Lung (tissue), 12 donors: ENCODE data around the gene SORL1. TPM values are rescaled to one million over a fixed set of nuclear protein-coding genes. Genes with fewer than 3 reads are reported as not detected.

Source experiments
- ATAC-seq: fragments of 200-7000 bp; cut with Tn5 transposase; one replicate; pipeline ENCODE4 v1.9.1; 2020; ENCODE audit warnings: moderate number of reproducible peaks; ENCODE audit not compliant: insufficient read depth, low FRiP score
- DNase-seq, 3 donors: peaks; one replicate each; pipeline ENCODE4 v3.0.0-alpha.2; 2013 to 2017
- H3K27ac ChIP-seq, 2 donors: one replicate each; pipeline ENCODE4 v1.5.1; 2013; ENCODE audit warnings: mild to moderate bottlenecking in 2 of 2, moderate library complexity in 2 of 2, control low read depth in 1 of 2, inconsistent platforms in 1 of 2, low read depth in 1 of 2, low read length in 1 of 2
- H3K27me3 ChIP-seq, 3 donors: one replicate each; pipeline ENCODE4 v1.5.1; 2013; ENCODE audit warnings: low read length in 2 of 3; ENCODE audit not compliant: control insufficient read depth in 3 of 3, insufficient read depth in 3 of 3
- H3K36me3 ChIP-seq, 4 donors: one replicate each; pipeline ENCODE4 v1.5.1; 2013; ENCODE audit warnings: low read length in 4 of 4, mild to moderate bottlenecking in 1 of 4, moderate library complexity in 1 of 4; ENCODE audit not compliant: control insufficient read depth in 4 of 4, insufficient read depth in 4 of 4
- H3K4me1 ChIP-seq, 5 donors: one replicate each; pipeline ENCODE4 v1.5.1; 2013; ENCODE audit warnings: low read length in 5 of 5, mild to moderate bottlenecking in 2 of 5, moderate library complexity in 1 of 5; ENCODE audit not compliant: control insufficient read depth in 5 of 5, insufficient read depth in 5 of 5
- H3K4me3 ChIP-seq: one replicate; pipeline ENCODE4 v1.5.1; 2013; ENCODE audit warnings: mild to moderate bottlenecking, control low read depth, moderate library complexity
- H3K9ac ChIP-seq, 2 donors: one replicate each; pipeline ENCODE4 v1.5.1; 2013; ENCODE audit warnings: low read length in 2 of 2, control low read depth in 1 of 2; ENCODE audit not compliant: insufficient read depth in 1 of 2
- H3K9me3 ChIP-seq, 4 donors: one replicate each; pipeline ENCODE4 v1.5.1; 2013; ENCODE audit warnings: low read length in 3 of 4, mild to moderate bottlenecking in 1 of 4, moderate library complexity in 1 of 4; ENCODE audit not compliant: control insufficient read depth in 4 of 4, insufficient read depth in 3 of 4
- WGBS, 2 donors: extraction: QIAGEN DNeasy Blood & Tissue Kit; methylation state at CpG; one replicate each; pipeline ENCODE4 v1.1.7; 2013; 5-methylcytosine and 5-hydroxymethylcytosine counted together
- polyA plus RNA-seq, 2 donors: library from polyadenylated mRNA; stranded (reverse); fragments of 200-250 nt; gene quantifications; one replicate each; pipeline ENCODE4 v1.2.1, GENCODE V29; 2013
- total RNA-seq, 2 donors: library from RNA; depleted of rRNA in 1 of 2; stranded (reverse); fragments of >200 nt in 1 of 2; gene quantifications; one replicate each; pipeline ENCODE4 v1.2.1, GENCODE V29; 2014 to 2021
- TF ChIP-seq, protein P1 (sequence below): IDR thresholded peaks from 2 replicates; pipeline ENCODE4 v1.5.1; 2012; ENCODE audit warnings: mild to moderate bottlenecking; ENCODE audit errors: control extremely low read depth, extremely low read depth
- donor health status: control.
- donor health status: control.
- donor health status: Bipolar disorder and iron deficiency.
- donor health status: healthy.
- donor health status: DM: yes; HTN: yes; CAD: no.

The SORL1 gene
- total and polyA plus RNA-seq, 4 donors: 1.9 to 67.0 (median 49.2) TPM

DNA sequence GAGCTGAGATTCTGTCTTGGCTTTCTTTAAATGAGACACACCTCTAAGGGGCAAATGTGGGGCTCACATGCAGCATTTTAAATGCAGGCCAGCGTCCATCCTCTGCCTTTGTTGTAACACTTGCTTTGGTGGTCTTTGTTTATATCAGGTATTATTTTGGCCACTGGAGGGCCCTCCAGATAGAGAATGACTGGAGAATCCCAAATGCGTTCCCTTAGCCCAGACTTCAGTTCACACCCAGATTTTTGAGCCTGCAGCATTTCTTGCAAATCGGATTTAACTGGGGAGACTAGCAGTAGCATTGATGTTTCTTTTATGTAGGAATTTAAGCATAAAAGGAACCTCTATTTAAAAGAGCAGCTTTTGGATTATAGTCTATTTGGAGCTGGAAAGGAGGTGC lies 200.9 kb downstream of the SORL1 start:
- WGBS, 2 donors: 78 to 80% methylated on average over 3 of the region's 3 CpGs
- DNase-seq: peak; percentile 32 to 70 (median 68)

DNA sequence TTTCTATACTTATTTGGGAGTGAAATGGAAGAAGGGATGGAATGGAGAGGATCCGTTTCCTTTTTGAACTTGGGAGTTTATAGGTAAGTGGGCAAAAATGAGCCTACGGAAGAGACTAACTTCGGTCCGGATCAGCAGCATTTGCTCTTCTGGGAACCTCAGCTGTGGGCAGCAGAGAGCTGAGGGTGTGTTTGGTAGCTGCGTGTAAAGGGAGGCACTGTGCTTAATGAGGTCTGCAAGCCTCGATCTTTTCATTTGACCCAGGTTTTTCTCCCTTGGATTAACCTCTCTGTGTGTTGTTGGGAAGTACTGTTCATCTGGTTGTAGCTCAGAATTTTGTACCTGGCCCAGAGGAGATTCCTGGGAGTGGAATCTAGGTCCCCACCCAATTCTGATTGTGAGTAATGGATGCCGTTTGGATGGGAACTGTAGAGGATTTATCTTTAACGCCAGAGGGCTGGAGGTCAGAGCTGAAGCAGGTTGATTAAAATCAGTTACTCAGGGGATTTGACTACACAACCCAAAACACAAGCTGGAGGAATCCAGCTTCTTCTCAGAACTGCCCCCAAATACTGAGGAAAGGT lies 202.2 kb downstream of the SORL1 start:
- TF ChIP-seq, protein P1, sequence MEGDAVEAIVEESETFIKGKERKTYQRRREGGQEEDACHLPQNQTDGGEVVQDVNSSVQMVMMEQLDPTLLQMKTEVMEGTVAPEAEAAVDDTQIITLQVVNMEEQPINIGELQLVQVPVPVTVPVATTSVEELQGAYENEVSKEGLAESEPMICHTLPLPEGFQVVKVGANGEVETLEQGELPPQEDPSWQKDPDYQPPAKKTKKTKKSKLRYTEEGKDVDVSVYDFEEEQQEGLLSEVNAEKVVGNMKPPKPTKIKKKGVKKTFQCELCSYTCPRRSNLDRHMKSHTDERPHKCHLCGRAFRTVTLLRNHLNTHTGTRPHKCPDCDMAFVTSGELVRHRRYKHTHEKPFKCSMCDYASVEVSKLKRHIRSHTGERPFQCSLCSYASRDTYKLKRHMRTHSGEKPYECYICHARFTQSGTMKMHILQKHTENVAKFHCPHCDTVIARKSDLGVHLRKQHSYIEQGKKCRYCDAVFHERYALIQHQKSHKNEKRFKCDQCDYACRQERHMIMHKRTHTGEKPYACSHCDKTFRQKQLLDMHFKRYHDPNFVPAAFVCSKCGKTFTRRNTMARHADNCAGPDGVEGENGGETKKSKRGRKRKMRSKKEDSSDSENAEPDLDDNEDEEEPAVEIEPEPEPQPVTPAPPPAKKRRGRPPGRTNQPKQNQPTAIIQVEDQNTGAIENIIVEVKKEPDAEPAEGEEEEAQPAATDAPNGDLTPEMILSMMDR: no peak
- ATAC-seq: no peak
- WGBS, 2 donors: 82 to 89% methylated on average over 8 of the region's 8 CpGs
- H3K4me1 ChIP-seq: peaks cover 0 to 17% (median 5%) of the 10 kb centered on the region in 5 donors
- no peaks in the 10 kb centered on the region for H3K36me3 ChIP-seq
- H3K9ac ChIP-seq: no peak overlapping the region
- no peak for DNase-seq
- H3K27ac ChIP-seq: no peak overlapping the region
- no peak overlapping the region for H3K4me3 ChIP-seq
- H3K9me3 ChIP-seq: no peaks in the 10 kb centered on the region
- no peaks in the 10 kb centered on the region for H3K27me3 ChIP-seq

More for the DNA sequence above, 200.9 kb downstream of the SORL1 start:
- H3K9ac ChIP-seq: no peak overlapping the region
- H3K4me1 ChIP-seq: peaks cover 0 to 17% (median 5%) of the 10 kb centered on the region in 5 donors
- ATAC-seq: no peak
- H3K27ac ChIP-seq: no peak overlapping the region
- no peaks in the 10 kb centered on the region for H3K36me3 ChIP-seq
- TF ChIP-seq, protein P1: no peak
- no peak overlapping the region for H3K4me3 ChIP-seq
- H3K27me3 ChIP-seq: no peaks in the 10 kb centered on the region
- no peaks in the 10 kb centered on the region for H3K9me3 ChIP-seq

DNA sequence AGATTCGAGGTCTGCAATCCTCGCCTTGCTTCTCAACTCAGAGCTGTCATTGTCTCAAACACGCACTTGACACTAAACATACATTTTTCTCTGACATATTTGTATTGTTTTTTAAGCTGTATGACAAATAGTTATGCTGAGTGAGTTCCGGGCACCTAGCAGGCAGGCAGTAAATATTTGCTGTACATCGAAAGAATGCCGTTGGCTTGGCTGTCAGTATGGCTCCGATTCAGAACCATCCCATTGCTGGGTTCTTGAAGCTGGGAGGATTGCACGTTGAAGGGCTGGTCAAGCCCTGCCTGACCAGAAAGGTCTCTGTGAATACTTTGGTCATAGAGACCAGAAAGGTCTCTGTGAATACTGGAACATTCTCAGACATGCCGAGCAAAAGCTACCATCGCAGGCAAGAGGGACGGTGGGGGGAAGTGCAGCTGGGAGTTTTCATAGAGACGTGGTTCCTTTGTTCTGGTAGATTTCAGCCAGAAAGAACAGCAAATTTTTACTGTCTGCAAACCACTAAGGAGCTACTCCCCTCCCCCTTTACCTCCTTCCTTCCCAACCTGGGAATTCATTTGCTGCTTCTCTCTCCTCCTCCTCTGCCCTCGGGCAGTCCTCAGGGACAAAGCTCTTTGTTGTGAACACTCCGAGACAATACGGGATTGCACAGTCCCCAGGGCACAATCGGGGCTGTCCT lies 202.9 kb downstream of the SORL1 start:
- Histone ChIP-seq H3K27me3 (no peaks in the 10 kb centered on the region), H3K36me3 (no peaks in the 10 kb centered on the region), H3K4me3 (no peak overlapping the region), H3K9me3 (no peaks in the 10 kb centered on the region), H3K4me1 (peaks cover 0 to 17% (median 5%) of the 10 kb centered on the region in 5 donors), H3K9ac (peak overlapping the region in 1 of 2 donors; percentile 84), H3K27ac (peak overlapping the region in 1 of 2 donors; percentile 89)
- 24 to 28% methylated on average over 16 of the region's 16 CpGs for WGBS, 2 donors
- ATAC-seq: no peak
- TF ChIP-seq, protein P1: no peak
- peak; percentile 19 to 46 (median 42) for DNase-seq
